Measurements from ENCODE around the gene ALOX5AP.

DNA sequence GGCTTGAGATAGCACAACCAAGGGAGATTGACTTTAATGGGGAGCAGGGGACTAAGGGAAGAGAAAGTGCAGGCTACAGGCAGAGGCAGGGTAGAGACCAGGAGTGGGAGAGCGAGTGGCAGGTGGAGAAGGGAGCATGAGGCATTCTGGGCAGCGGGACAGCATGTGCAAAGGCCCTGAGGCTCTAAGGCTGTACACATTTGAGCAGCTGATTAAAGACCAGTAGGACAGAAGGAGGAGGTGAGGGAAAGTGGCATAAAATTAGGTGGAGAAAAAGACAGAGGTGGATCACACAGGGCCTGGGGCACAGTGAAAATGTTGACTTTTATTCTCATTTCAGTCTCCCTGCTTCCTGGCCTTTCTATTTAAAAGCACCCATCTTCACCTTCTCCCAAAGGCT is 74.4 kb downstream of the ALOX5AP start:
- TF ChIP-seq, protein P1, sequence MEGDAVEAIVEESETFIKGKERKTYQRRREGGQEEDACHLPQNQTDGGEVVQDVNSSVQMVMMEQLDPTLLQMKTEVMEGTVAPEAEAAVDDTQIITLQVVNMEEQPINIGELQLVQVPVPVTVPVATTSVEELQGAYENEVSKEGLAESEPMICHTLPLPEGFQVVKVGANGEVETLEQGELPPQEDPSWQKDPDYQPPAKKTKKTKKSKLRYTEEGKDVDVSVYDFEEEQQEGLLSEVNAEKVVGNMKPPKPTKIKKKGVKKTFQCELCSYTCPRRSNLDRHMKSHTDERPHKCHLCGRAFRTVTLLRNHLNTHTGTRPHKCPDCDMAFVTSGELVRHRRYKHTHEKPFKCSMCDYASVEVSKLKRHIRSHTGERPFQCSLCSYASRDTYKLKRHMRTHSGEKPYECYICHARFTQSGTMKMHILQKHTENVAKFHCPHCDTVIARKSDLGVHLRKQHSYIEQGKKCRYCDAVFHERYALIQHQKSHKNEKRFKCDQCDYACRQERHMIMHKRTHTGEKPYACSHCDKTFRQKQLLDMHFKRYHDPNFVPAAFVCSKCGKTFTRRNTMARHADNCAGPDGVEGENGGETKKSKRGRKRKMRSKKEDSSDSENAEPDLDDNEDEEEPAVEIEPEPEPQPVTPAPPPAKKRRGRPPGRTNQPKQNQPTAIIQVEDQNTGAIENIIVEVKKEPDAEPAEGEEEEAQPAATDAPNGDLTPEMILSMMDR (conservative IDR thresholded peaks at IDR 0.05; ENCODE audit: low read depth, low read length): no peak
- TF ChIP-seq EZH2phosphoT487 (IDR thresholded peaks at IDR 0.05; ENCODE audit: borderline replicate concordance, low read length): no peak

All from PC-3 (cell line).